CD14-positive monocyte (primary cell): ENCODE measurements around the gene TNNT3. TPM values are rescaled to one million over a fixed set of nuclear protein-coding genes. Genes with fewer than 3 reads are reported as not detected.

Experiments used
- DNase-seq, 3 donors: peaks; one replicate each; pipeline ENCODE4 v3.0.0-alpha.2; 2011 to 2022
- H2AFZ ChIP-seq: 2 replicates; pipeline ENCODE4 v1.6.0; 2012; ENCODE audit warnings: mild to moderate bottlenecking, low read depth, low read length, inconsistent platforms; ENCODE audit not compliant: insufficient read depth, poor library complexity, severe bottlenecking
- H3K27ac ChIP-seq, 2 donors: 1 replicate in 1 of 2; 2 replicates in 1 of 2; pipeline ENCODE4 v1.5.1; 2012 to 2013; ENCODE audit warnings: low read length in 2 of 2, control low read depth in 1 of 2, inconsistent platforms in 1 of 2, low read depth in 1 of 2, mild to moderate bottlenecking in 1 of 2
- H3K27me3 ChIP-seq, 2 donors: one replicate each; pipeline versions ENCODE4 v1.6.0 to v1.6.1; 2011 to 2013; ENCODE audit warnings: low read length in 2 of 2; ENCODE audit not compliant: control insufficient read depth in 2 of 2, insufficient read depth in 2 of 2
- H3K36me3 ChIP-seq, 2 donors: replicated peaks in 1 of 2; 1 replicate in 1 of 2; 2 replicates in 1 of 2; pipeline versions ENCODE4 v1.5.1 to v1.6.1; 2012 to 2013; ENCODE audit warnings: low read length in 2 of 2, control low read depth in 1 of 2, inconsistent platforms in 1 of 2, mild to moderate bottlenecking in 1 of 2; ENCODE audit not compliant: insufficient read depth in 2 of 2, control insufficient read depth in 1 of 2
- H3K4me1 ChIP-seq, 2 donors: 1 replicate in 1 of 2; 2 replicates in 1 of 2; pipeline versions ENCODE4 v1.5.1 to v1.6.1; 2012 to 2013; ENCODE audit warnings: low read length in 2 of 2, control low read depth in 1 of 2, inconsistent platforms in 1 of 2, mild to moderate bottlenecking in 1 of 2, moderate library complexity in 1 of 2; ENCODE audit not compliant: insufficient read depth in 2 of 2, control insufficient read depth in 1 of 2
- H3K4me2 ChIP-seq: replicated peaks from 2 replicates; pipeline ENCODE3; 2012; ENCODE audit warnings: low read length, moderate library complexity, mild to moderate bottlenecking; ENCODE audit not compliant: poor library complexity, severe bottlenecking; ENCODE audit errors: extremely low read depth
- H3K4me3 ChIP-seq, 3 experiments: fragments of 200-600 bp in 1 of 3; sonication (generic) in 1 of 3; replicated peaks in 1 of 3; 1 replicate in 2 of 3; 2 replicates in 1 of 3; pipeline ENCODE4 v1.5.1; 2011 to 2013; ENCODE audit warnings: low read length in 3 of 3, mild to moderate bottlenecking in 3 of 3, control low read depth in 2 of 3, low read depth in 2 of 3, inconsistent platforms in 1 of 3, moderate library complexity in 1 of 3
- H3K79me2 ChIP-seq: 2 replicates; pipeline ENCODE4 v1.6.0; 2012; ENCODE audit warnings: mild to moderate bottlenecking, control low read depth, inconsistent platforms, low read length, moderate library complexity; ENCODE audit not compliant: insufficient read depth
- H3K9ac ChIP-seq: 2 replicates; pipeline ENCODE4 v1.6.0; 2017; ENCODE audit warnings: low read length, mild to moderate bottlenecking; ENCODE audit not compliant: insufficient read depth, poor library complexity, severe bottlenecking
- H3K9me3 ChIP-seq, 2 donors: replicated peaks in 1 of 2; 1 replicate in 1 of 2; 2 replicates in 1 of 2; pipeline versions ENCODE4 v1.5.1 to v1.6.1; 2012 to 2013; ENCODE audit warnings: low read length in 2 of 2, control low read depth in 1 of 2; ENCODE audit not compliant: control insufficient read depth in 1 of 2, insufficient read depth in 1 of 2
- H4K20me1 ChIP-seq: 2 replicates; pipeline ENCODE4 v1.6.0; 2012; ENCODE audit warnings: mild to moderate bottlenecking, low read length, control low read depth, moderate library complexity; ENCODE audit not compliant: insufficient read depth
- H3K27ac Mint-ChIP-seq, 7 donors: one replicate each; pipeline ENCODE4 v1.8.0; 2020; ENCODE audit warnings: mild to moderate bottlenecking in 7 of 7, mixed read lengths in 7 of 7, moderate library complexity in 6 of 7, inconsistent platforms in 2 of 7
- H3K27me3 Mint-ChIP-seq, 3 donors: one replicate each; pipeline ENCODE4 v1.8.0; 2021 to 2022; ENCODE audit warnings: low read depth in 3 of 3, mild to moderate bottlenecking in 3 of 3, mixed read lengths in 3 of 3, moderate library complexity in 3 of 3, inconsistent platforms in 1 of 3
- H3K36me3 Mint-ChIP-seq, 2 donors: one replicate each; pipeline ENCODE4 v1.8.0; 2020; ENCODE audit warnings: mixed read lengths in 2 of 2, inconsistent platforms in 1 of 2, mild to moderate bottlenecking in 1 of 2
- H3K4me1 Mint-ChIP-seq: one replicate; pipeline ENCODE4 v1.8.0; 2020; ENCODE audit warnings: mild to moderate bottlenecking, mixed read lengths
- H3K4me3 Mint-ChIP-seq, 2 donors: one replicate each; pipeline ENCODE4 v1.8.0; 2020; ENCODE audit warnings: mild to moderate bottlenecking in 2 of 2, mixed read lengths in 2 of 2, moderate library complexity in 1 of 2
- H3K9me3 Mint-ChIP-seq, 7 donors: one replicate each; pipeline ENCODE4 v1.8.0; 2020 to 2022; ENCODE audit warnings: mixed read lengths in 7 of 7, mild to moderate bottlenecking in 6 of 7, moderate library complexity in 6 of 7, inconsistent platforms in 2 of 7
- CTCF ChIP-seq: fragments of 200-600 bp; IDR thresholded peaks from one replicate; pipeline ENCODE4 v1.8.0; 2022; ENCODE audit warnings: antibody characterized with exemption, mild to moderate bottlenecking
- WGBS: methylation state at CpG from one replicate; pipeline ENCODE4 v1.1.5; 2013; ENCODE audit warnings: missing lambda C conversion rate; ENCODE audit not compliant: insufficient coverage; 5-methylcytosine and 5-hydroxymethylcytosine counted together
- intact Hi-C, 2 donors: fragments of 100-400 bp; cut with micrococcal nuclease; formaldehyde crosslinking; loops; one replicate each; pipeline versions ENCODE4 v1.15.0 to v1.15.1; 2023
- polyA plus RNA-seq, 3 donors: library from polyadenylated mRNA; depleted of rRNA in 1 of 3; unstranded in 2 of 3; stranded (reverse) in 1 of 3; fragments of 300-500 nt in 2 of 3; fragments of >200 nt in 1 of 3; fragmentation: Illumina TruSeq in 2 of 3; gene quantifications; 1 replicate in 2 of 3; 2 replicates in 1 of 3; pipeline ENCODE4 v1.2.3, GENCODE V29; 2012 to 2021

The TNNT3 gene
- polyA plus RNA-seq, 3 donors = 1.4 TPM; not detected in 2

DNA sequence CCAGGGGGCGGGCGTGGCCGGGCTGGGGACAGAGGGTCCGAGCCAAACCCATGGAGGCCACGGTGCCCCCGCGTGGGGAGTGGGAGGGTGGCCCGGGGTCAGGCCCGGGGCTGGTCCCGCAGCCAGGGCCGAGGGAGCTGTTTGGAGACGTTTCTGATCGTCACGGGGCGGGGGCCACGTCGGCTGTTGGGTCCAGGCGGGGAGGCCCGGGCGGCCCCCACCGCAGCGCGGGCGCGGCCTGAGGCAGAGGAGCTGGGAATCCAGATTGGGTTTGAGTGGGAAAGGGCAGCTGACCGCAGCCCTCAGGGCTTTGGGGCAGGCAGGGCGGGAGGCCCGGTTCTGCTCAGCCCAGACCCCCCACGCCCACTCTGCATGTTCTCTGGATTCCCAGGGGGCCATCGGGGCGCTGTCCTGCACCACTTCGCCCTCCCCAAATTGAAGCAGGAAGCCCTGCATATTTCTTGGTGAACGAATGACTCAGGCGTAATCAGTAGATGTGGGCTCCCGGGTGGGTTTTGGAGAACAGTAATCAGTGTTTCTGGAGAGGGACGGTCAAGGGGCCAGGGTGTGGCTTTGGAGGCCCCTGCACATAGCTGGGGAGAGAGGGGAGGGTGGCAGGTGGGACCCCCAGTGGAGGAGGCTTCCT, 28.2 kb downstream of the TNNT3 start:
- H3K27me3 Mint-ChIP-seq = no peaks in the 10 kb centered on the region
- H4K20me1 ChIP-seq = no peaks in the 10 kb centered on the region
- no peak overlapping the region for H3K4me3 ChIP-seq
- no peak overlapping the region for H3K27ac ChIP-seq
- no peak overlapping the region for H2AFZ ChIP-seq
- H3K4me1 Mint-ChIP-seq = no peaks in the 10 kb centered on the region
- no peak overlapping the region for H3K9ac ChIP-seq
- no peaks in the 10 kb centered on the region for H3K36me3 ChIP-seq
- no peak overlapping the region for H3K27ac Mint-ChIP-seq
- DNase-seq = no peak
- TF ChIP-seq CTCF = no peak
- H3K36me3 Mint-ChIP-seq = no peaks in the 10 kb centered on the region
- no peaks in the 10 kb centered on the region for H3K27me3 ChIP-seq
- no peak overlapping the region for H3K4me3 Mint-ChIP-seq
- no peaks in the 10 kb centered on the region for H3K4me1 ChIP-seq
- no peak overlapping the region for H3K4me2 ChIP-seq
- intact Hi-C loops = no loop called here
- H3K9me3 ChIP-seq = no peaks in the 10 kb centered on the region
- no CpG with 5 or more reads among the region's 36 CpGs for WGBS
- H3K79me2 ChIP-seq = no peaks in the 10 kb centered on the region
- no peaks in the 10 kb centered on the region for H3K9me3 Mint-ChIP-seq

GRCh38 chr11:1948389-1948788, 28.9 kb downstream of the TNNT3 start:
- no peaks in the 10 kb centered on the region for H3K36me3 ChIP-seq
- H3K27ac Mint-ChIP-seq = no peak overlapping the region
- no CpG with 5 or more reads among the region's 11 CpGs for WGBS
- H2AFZ ChIP-seq = no peak overlapping the region
- H3K36me3 Mint-ChIP-seq = no peaks in the 10 kb centered on the region
- no peak for TF ChIP-seq CTCF
- H3K27me3 ChIP-seq = no peaks in the 10 kb centered on the region
- H4K20me1 ChIP-seq = no peaks in the 10 kb centered on the region
- no peaks in the 10 kb centered on the region for H3K4me1 ChIP-seq
- no peaks in the 10 kb centered on the region for H3K79me2 ChIP-seq
- no peaks in the 10 kb centered on the region for H3K9me3 ChIP-seq
- H3K27me3 Mint-ChIP-seq = no peaks in the 10 kb centered on the region
- no peaks in the 10 kb centered on the region for H3K4me1 Mint-ChIP-seq
- H3K27ac ChIP-seq = no peak overlapping the region
- H3K4me2 ChIP-seq = no peak overlapping the region
- no peak overlapping the region for H3K4me3 ChIP-seq
- intact Hi-C loops = no loop called here
- DNase-seq = no peak
- no peak overlapping the region for H3K4me3 Mint-ChIP-seq
- no peak overlapping the region for H3K9ac ChIP-seq
- no peaks in the 10 kb centered on the region for H3K9me3 Mint-ChIP-seq
